ENCODE results near the gene P2RY14. TPM values are rescaled to one million over a fixed set of nuclear protein-coding genes. Genes with fewer than 3 reads are reported as not detected.

The P2RY14 gene
- total RNA-seq, 1 experiment from 2014 or later: not detected

DNA sequence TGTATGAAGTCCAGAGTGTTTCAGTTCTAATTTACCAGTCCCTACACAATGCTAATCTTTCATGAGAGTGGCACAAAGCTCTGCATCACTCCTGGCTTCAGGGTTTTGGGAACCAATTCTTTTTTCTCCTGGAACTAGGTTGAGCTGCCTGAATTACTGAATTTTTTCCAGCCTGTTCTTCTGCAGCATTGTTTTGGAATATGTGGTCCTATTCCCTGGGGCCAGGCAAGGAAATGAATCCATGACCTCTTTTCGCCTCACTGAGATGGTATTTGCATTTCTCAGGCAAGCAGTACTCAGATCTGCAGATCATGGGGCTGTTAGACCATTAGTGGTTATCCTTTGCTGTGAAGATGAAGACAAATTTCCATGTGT is 49.7 kb downstream of the P2RY14 start:
- no peak for TF ChIP-seq ZNF121 (CRISPR knock-in tag; IDR thresholded peaks at IDR 0.05)
- ChIA-PET POLR2A (no interaction called here), CTCF (interaction anchor here (0.5 to 2.6 kb wide), 4 partner anchors 21 to 189 kb away, joined by 3 to 7 read pairs (median 4); no protein-coding TSS in a partner anchor)
- no peak for DNase-seq (ENCODE audit: low spot score)
- H3K4me1 Mint-ChIP-seq: peaks cover 29% of the 10 kb centered on the region
- peak overlapping the region; percentile 69 for H3K27ac Mint-ChIP-seq
- H3K9me3 Mint-ChIP-seq: peaks cover 7% of the 10 kb centered on the region
- no peak overlapping the region for H3K4me3 Mint-ChIP-seq
- no peaks in the 10 kb centered on the region for H3K27me3 Mint-ChIP-seq (ENCODE audit: low read depth)
- ATAC-seq: no peak
- peaks cover 12% of the 10 kb centered on the region for H3K36me3 Mint-ChIP-seq

DNA sequence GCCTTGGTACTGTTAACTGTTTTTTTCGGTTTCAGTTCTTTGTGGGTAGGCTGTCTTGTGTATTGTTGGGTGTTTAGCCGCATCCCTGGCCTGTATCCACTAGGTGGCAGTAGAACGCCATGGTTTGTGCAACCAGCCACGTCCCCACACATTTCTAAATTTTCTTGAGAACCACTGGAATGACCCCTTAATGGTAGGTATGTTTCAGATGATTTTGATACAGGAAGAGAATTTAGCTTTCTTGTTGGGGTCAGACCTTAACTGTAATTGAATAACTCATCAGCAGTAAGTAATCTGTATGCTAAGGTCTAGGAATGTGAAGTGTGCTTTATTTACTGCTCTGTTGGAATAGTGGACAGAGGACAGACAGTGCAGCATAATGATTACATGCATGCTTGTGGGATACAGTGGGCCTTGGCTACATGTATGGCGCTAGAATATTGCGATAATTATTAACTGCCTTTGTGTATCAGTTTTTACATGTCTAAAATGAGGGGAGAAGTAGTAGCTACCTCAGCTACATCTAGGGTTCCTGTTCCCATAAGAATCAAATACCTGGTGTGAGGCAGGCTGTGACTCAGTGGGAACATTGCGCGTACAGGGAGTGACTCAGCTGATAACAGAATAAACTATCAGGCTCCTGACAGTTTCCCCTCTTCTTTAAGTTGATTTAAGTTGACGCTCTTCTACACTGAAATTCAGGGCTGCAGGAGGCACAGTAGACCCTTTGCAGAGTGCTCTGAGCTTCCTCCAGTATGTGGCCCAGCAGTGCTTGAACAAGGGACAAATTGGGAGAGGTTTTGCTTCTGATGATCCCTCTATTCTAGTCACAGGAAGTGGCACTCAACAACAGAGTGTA is 50.3 kb downstream of the P2RY14 start:
- Mint-ChIP-seq H3K27ac (peak overlapping the region; percentile 69), H3K9me3 (peaks cover 8% of the 10 kb centered on the region), H3K4me3 (no peak overlapping the region), H3K4me1 (peaks cover 27% of the 10 kb centered on the region), H3K36me3 (peaks cover 10% of the 10 kb centered on the region), H3K27me3 (ENCODE audit: low read depth) (no peaks in the 10 kb centered on the region)
- DNase-seq (ENCODE audit: low spot score) (peak; percentile 77), ATAC-seq (peak; percentile 84)
- ChIA-PET CTCF (interaction anchor here (0.6 to 2.6 kb wide), 5 partner anchors 20 to 195 kb away, joined by 3 to 7 read pairs (median 3); no protein-coding TSS in a partner anchor), POLR2A (no interaction called here)
- TF ChIP-seq, protein P1, sequence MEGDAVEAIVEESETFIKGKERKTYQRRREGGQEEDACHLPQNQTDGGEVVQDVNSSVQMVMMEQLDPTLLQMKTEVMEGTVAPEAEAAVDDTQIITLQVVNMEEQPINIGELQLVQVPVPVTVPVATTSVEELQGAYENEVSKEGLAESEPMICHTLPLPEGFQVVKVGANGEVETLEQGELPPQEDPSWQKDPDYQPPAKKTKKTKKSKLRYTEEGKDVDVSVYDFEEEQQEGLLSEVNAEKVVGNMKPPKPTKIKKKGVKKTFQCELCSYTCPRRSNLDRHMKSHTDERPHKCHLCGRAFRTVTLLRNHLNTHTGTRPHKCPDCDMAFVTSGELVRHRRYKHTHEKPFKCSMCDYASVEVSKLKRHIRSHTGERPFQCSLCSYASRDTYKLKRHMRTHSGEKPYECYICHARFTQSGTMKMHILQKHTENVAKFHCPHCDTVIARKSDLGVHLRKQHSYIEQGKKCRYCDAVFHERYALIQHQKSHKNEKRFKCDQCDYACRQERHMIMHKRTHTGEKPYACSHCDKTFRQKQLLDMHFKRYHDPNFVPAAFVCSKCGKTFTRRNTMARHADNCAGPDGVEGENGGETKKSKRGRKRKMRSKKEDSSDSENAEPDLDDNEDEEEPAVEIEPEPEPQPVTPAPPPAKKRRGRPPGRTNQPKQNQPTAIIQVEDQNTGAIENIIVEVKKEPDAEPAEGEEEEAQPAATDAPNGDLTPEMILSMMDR (IDR thresholded peaks at IDR 0.05): peak; percentile 81
- no peak for TF ChIP-seq EMX1 (CRISPR knock-in tag; IDR thresholded peaks at IDR 0.05)

DNA sequence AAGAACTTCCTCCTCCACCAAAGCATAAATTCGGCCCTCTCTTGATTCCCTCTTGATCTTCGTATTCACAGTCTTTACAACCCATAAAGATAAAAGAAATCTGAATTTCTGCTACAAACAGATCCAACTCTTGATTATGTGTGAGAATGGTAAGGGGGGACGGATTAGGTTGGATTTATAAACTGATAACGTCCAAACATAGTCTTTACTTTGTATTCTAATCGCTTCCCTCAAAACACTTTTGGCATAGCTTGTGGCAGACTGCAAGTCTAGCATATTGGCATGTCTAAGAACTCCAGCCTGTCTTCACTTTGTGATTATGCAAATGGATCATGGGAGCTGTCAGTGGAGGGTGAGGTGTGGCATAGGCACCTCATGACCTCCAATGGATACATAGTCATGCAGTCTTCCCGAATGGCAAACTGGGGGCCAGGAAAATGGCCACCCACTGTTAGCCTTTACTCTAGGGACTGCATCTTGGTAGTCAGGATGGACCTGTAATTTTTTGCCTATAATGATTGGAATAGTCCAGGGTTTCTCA is 51.0 kb downstream of the P2RY14 start:
- peaks cover 25% of the 10 kb centered on the region for H3K4me1 Mint-ChIP-seq
- peaks cover 12% of the 10 kb centered on the region for H3K9me3 Mint-ChIP-seq
- ChIA-PET POLR2A (interaction anchor here (0.5 kb wide), 1 partner anchor 106 kb away, joined by 5 read pairs; no protein-coding TSS in a partner anchor), CTCF (interaction anchor here (1.1 to 2.6 kb wide), 3 partner anchors 51 to 196 kb away, joined by 3 to 7 read pairs (median 3); partner anchors contain the start of gene P2RY14)
- DNase-seq (ENCODE audit: low spot score): no peak
- ATAC-seq: peak; percentile 19; the same call in 1 of the 2 replicates
- peaks cover 12% of the 10 kb centered on the region for H3K36me3 Mint-ChIP-seq
- TF ChIP-seq, protein P2, sequence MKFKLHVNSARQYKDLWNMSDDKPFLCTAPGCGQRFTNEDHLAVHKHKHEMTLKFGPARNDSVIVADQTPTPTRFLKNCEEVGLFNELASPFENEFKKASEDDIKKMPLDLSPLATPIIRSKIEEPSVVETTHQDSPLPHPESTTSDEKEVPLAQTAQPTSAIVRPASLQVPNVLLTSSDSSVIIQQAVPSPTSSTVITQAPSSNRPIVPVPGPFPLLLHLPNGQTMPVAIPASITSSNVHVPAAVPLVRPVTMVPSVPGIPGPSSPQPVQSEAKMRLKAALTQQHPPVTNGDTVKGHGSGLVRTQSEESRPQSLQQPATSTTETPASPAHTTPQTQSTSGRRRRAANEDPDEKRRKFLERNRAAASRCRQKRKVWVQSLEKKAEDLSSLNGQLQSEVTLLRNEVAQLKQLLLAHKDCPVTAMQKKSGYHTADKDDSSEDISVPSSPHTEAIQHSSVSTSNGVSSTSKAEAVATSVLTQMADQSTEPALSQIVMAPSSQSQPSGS (CRISPR knock-in tag; IDR thresholded peaks at IDR 0.05; ENCODE audit: borderline replicate concordance, low read depth): no peak
- no peak for TF ChIP-seq MXD4 (CRISPR knock-in tag; IDR thresholded peaks at IDR 0.05; ENCODE audit: borderline replicate concordance)
- no peak for TF ChIP-seq OVOL2 (CRISPR knock-in tag; IDR thresholded peaks at IDR 0.05; ENCODE audit: borderline replicate concordance)
- TF ChIP-seq, protein P3, sequence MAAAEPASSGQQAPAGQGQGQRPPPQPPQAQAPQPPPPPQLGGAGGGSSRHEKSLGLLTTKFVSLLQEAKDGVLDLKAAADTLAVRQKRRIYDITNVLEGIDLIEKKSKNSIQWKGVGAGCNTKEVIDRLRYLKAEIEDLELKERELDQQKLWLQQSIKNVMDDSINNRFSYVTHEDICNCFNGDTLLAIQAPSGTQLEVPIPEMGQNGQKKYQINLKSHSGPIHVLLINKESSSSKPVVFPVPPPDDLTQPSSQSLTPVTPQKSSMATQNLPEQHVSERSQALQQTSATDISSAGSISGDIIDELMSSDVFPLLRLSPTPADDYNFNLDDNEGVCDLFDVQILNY (CRISPR knock-in tag; IDR thresholded peaks at IDR 0.05): no peak
- no peak for TF ChIP-seq ZNF396 (CRISPR knock-in tag; IDR thresholded peaks at IDR 0.05; ENCODE audit: borderline replicate concordance)
- TF ChIP-seq RORB (CRISPR knock-in tag; IDR thresholded peaks at IDR 0.05): no peak
- no peak for TF ChIP-seq ELF4 (CRISPR knock-in tag; IDR thresholded peaks at IDR 0.05; ENCODE audit: low read depth)
- TF ChIP-seq, protein P4, sequence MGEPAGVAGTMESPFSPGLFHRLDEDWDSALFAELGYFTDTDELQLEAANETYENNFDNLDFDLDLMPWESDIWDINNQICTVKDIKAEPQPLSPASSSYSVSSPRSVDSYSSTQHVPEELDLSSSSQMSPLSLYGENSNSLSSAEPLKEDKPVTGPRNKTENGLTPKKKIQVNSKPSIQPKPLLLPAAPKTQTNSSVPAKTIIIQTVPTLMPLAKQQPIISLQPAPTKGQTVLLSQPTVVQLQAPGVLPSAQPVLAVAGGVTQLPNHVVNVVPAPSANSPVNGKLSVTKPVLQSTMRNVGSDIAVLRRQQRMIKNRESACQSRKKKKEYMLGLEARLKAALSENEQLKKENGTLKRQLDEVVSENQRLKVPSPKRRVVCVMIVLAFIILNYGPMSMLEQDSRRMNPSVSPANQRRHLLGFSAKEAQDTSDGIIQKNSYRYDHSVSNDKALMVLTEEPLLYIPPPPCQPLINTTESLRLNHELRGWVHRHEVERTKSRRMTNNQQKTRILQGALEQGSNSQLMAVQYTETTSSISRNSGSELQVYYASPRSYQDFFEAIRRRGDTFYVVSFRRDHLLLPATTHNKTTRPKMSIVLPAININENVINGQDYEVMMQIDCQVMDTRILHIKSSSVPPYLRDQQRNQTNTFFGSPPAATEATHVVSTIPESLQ (CRISPR knock-in tag; IDR thresholded peaks at IDR 0.05): no peak
- no peak for TF ChIP-seq CREB1 (CRISPR knock-in tag; IDR thresholded peaks at IDR 0.05)
- no peak for TF ChIP-seq GRHL2 (CRISPR knock-in tag; IDR thresholded peaks at IDR 0.05; ENCODE audit: insufficient replicate concordance, severe bottlenecking)
- no peak overlapping the region for H3K4me3 Mint-ChIP-seq
- H3K27ac Mint-ChIP-seq: no peak overlapping the region
- H3K27me3 Mint-ChIP-seq (ENCODE audit: low read depth): no peaks in the 10 kb centered on the region
